Fibroblast of lung (primary cell): ENCODE measurements around the gene TBX15. TPM values are rescaled to one million over a fixed set of nuclear protein-coding genes. Genes with fewer than 3 reads are reported as not detected.

Source experiments
- DNase-seq, 2 donors: peaks; one replicate each; pipeline versions ENCODE4 v3.0.0 to v3.0.0-alpha.2; 2010; ENCODE audit warnings: low read depth in 2 of 2
- H2AFZ ChIP-seq: 2 replicates; pipeline ENCODE4 v1.5.1; 2012; ENCODE audit warnings: low read length, control low read depth, inconsistent platforms
- H3K27ac ChIP-seq: 2 replicates; pipeline ENCODE4 v1.5.1; 2011; ENCODE audit warnings: low read length, control low read depth; ENCODE audit not compliant: insufficient read depth
- H3K27me3 ChIP-seq: 2 replicates; pipeline ENCODE4 v1.5.1; 2011; ENCODE audit warnings: mild to moderate bottlenecking, low read length; ENCODE audit not compliant: control insufficient read depth, insufficient read depth
- H3K36me3 ChIP-seq: 2 replicates; pipeline ENCODE4 v1.5.1; 2011; ENCODE audit warnings: low read length; ENCODE audit not compliant: control insufficient read depth, insufficient read depth
- H3K4me1 ChIP-seq: 2 replicates; pipeline ENCODE4 v1.5.1; 2011; ENCODE audit warnings: low read length; ENCODE audit not compliant: control insufficient read depth, insufficient read depth; ENCODE audit errors: extremely low read depth
- H3K4me2 ChIP-seq: 2 replicates; pipeline ENCODE4 v1.5.1; 2011; ENCODE audit warnings: low read length, control low read depth; ENCODE audit not compliant: insufficient read depth; ENCODE audit errors: extremely low read depth
- H3K4me3 ChIP-seq, 4 experiments: fragments of 200-600 bp in 1 of 4; sonication (generic) in 1 of 4; replicated peaks in 1 of 4; 2 replicates each; pipeline ENCODE4 v1.5.1; 2011 to 2016; ENCODE audit warnings: low read length in 4 of 4, low read depth in 3 of 4, mild to moderate bottlenecking in 3 of 4, control low read depth in 2 of 4, inconsistent platforms in 1 of 4, mixed read lengths in 1 of 4; ENCODE audit not compliant: insufficient read depth in 1 of 4; ENCODE audit errors: control extremely low read depth in 1 of 4
- H3K79me2 ChIP-seq: 2 replicates; pipeline ENCODE4 v1.5.1; 2012; ENCODE audit warnings: mild to moderate bottlenecking, low read length, inconsistent platforms; ENCODE audit not compliant: control insufficient read depth, insufficient read depth
- H3K9ac ChIP-seq: 2 replicates; pipeline ENCODE4 v1.5.1; 2011; ENCODE audit warnings: mild to moderate bottlenecking, low read length, control low read depth; ENCODE audit not compliant: insufficient read depth
- H3K9me3 ChIP-seq: 2 replicates; pipeline ENCODE4 v1.5.1; 2012; ENCODE audit warnings: low read depth, low read length; ENCODE audit not compliant: control insufficient read depth, insufficient read depth
- H4K20me1 ChIP-seq: 2 replicates; pipeline ENCODE4 v1.5.1; 2011; ENCODE audit warnings: low read length; ENCODE audit not compliant: control insufficient read depth, insufficient read depth; ENCODE audit errors: extremely low read depth
- CTCF ChIP-seq, 2 donors: IDR thresholded peaks in 1 of 2; conservative IDR thresholded peaks in 1 of 2; 1 replicate in 1 of 2; 2 replicates in 1 of 2; pipeline ENCODE4 v1.5.1; 2011 to 2012; ENCODE audit warnings: low read length in 2 of 2, control low read depth in 1 of 2, inconsistent platforms in 1 of 2, low read depth in 1 of 2, mild to moderate bottlenecking in 1 of 2
- EZH2 ChIP-seq: IDR thresholded peaks from 2 replicates; pipeline ENCODE4 v1.5.1; 2012; ENCODE audit warnings: low read length, control low read depth, mild to moderate bottlenecking; ENCODE audit errors: missing control alignments
- polyA plus RNA-seq, 2 donors: library from polyadenylated mRNA; depleted of rRNA in 1 of 2; stranded (reverse) in 1 of 2; unstranded in 1 of 2; fragments of >200 nt; gene quantifications; 2 replicates each; pipeline ENCODE4 v1.2.1, GENCODE V29; 2011 to 2012; ENCODE audit warnings: missing spikeins in 1 of 2
- total RNA-seq: library from RNA; depleted of rRNA; stranded (reverse); fragments of >200 nt; gene quantifications from 2 replicates; pipeline ENCODE4 v1.2.1, GENCODE V29; 2014

Gene TBX15
- total and polyA plus RNA-seq, 2 donors (not counting 1 experiment from before 2014, with no cell fraction given), result 0.50 to 0.99 TPM

GRCh38 chr1:118877668-118878396, 110.3 kb downstream of the TBX15 start:
- Histone ChIP-seq H2AFZ (no peak overlapping the region), H3K79me2 (no peaks in the 10 kb centered on the region), H3K9ac (no peak overlapping the region), H3K4me1 (no peaks in the 10 kb centered on the region), H3K4me2 (no peak overlapping the region), H3K27me3 (no peaks in the 10 kb centered on the region), H3K9me3 (no peaks in the 10 kb centered on the region), H3K36me3 (no peaks in the 10 kb centered on the region), H3K4me3 (no peak overlapping the region), H3K27ac (no peak overlapping the region), H4K20me1 (no peaks in the 10 kb centered on the region)
- TF ChIP-seq EZH2, result no peak
- no peak for TF ChIP-seq CTCF (conservative IDR thresholded peaks at IDR 0.05 in 1 of 2, IDR thresholded peaks at IDR 0.05 in 1 of 2; ENCODE audit: low read depth in 1 of 2, low read length in 2 of 2)
- DNase-seq, result no peak

DNA sequence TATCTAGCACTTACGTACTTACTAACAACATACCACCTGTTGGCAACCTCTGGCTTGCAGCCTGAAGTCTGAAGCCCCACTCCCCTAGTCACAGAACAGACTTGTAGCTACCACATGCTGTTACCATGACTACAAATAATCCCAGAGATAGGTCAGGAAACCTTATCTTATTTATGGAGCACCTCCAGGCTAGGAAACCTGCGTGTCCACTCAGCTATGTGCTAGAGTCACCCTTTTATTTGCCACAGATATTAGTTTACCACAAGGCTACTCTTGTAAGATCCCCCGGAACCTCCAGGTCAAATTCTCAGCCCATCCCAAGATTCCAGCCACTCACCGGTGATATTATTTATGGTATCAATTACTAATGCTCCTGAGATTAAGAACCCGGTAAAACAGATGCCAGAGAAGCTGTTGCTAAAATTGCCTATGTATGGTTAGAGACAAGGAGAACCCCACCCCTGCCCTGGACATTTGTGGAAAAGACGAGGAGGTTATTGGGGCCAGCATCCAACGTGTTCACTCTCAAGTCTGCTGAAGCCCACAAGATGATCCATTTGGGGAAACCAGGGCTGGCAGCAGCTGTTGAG, 116.5 kb downstream of the TBX15 start:
- no peaks in the 10 kb centered on the region for H3K9me3 ChIP-seq
- no peak overlapping the region for H3K9ac ChIP-seq
- no peak for TF ChIP-seq CTCF (conservative IDR thresholded peaks at IDR 0.05 in 1 of 2, IDR thresholded peaks at IDR 0.05 in 1 of 2; ENCODE audit: low read depth in 1 of 2, low read length in 2 of 2)
- no peak for TF ChIP-seq EZH2
- no peak overlapping the region for H2AFZ ChIP-seq
- H3K4me3 ChIP-seq, result no peak overlapping the region
- no peaks in the 10 kb centered on the region for H3K27me3 ChIP-seq
- no peak for DNase-seq
- no peaks in the 10 kb centered on the region for H3K4me1 ChIP-seq
- H3K27ac ChIP-seq, result no peak overlapping the region
- no peaks in the 10 kb centered on the region for H4K20me1 ChIP-seq
- H3K4me2 ChIP-seq, result no peak overlapping the region
- no peaks in the 10 kb centered on the region for H3K36me3 ChIP-seq
- H3K79me2 ChIP-seq, result no peaks in the 10 kb centered on the region

- H3K9me3 ChIP-seq, result no peaks in the 10 kb centered on the region
- no peak overlapping the region for H3K27ac ChIP-seq
- no peak for DNase-seq
- H3K27me3 ChIP-seq, result no peaks in the 10 kb centered on the region
- H3K4me3 ChIP-seq, result no peak overlapping the region
- no peak overlapping the region for H2AFZ ChIP-seq
- H3K79me2 ChIP-seq, result no peaks in the 10 kb centered on the region
- no peaks in the 10 kb centered on the region for H4K20me1 ChIP-seq
- H3K4me1 ChIP-seq, result no peaks in the 10 kb centered on the region
- no peak overlapping the region for H3K4me2 ChIP-seq
- no peak overlapping the region for H3K9ac ChIP-seq
- TF ChIP-seq EZH2, result no peak
- TF ChIP-seq CTCF (conservative IDR thresholded peaks at IDR 0.05 in 1 of 2, IDR thresholded peaks at IDR 0.05 in 1 of 2; ENCODE audit: low read depth in 1 of 2, low read length in 2 of 2), result no peak
- H3K36me3 ChIP-seq, result no peaks in the 10 kb centered on the region
Measured at GRCh38 chr1:118868387-118868786, 119.8 kb downstream of the TBX15 start.
